ENCODE data around the gene ATP2B3.

ATP2B3 gene

GRCh38 chrX:153539171-153539978, 21.9 kb downstream of the ATP2B3 start:
- peak; percentile 5 for DNase-seq

GRCh38 chrX:153539979-153540358, 22.5 kb downstream of the ATP2B3 start:
- no peak for DNase-seq

GRCh38 chrX:153544727-153545126, 27.3 kb downstream of the ATP2B3 start:
- DNase-seq = no peak

- DNase-seq = no peak
Measured at GRCh38 chrX:153546386-153546785, 28.9 kb downstream of the ATP2B3 start.

- no peak for DNase-seq
Measured at GRCh38 chrX:153547195-153547594, 29.8 kb downstream of the ATP2B3 start.

GRCh38 chrX:153549231-153549630, 31.8 kb downstream of the ATP2B3 start:
- no peak for DNase-seq

- DNase-seq = no peak
Measured at GRCh38 chrX:153549807-153550206, 32.4 kb downstream of the ATP2B3 start.

- DNase-seq = no peak
Measured at GRCh38 chrX:153551135-153551534, 33.7 kb downstream of the ATP2B3 start.

GRCh38 chrX:153554519-153555167, 37.2 kb downstream of the ATP2B3 start:
- DNase-seq = no peak

- DNase-seq = no peak
Measured at GRCh38 chrX:153556767-153557166, 39.3 kb downstream of the ATP2B3 start.

- no peak for DNase-seq
Measured at GRCh38 chrX:153557618-153558355, 40.3 kb downstream of the ATP2B3 start.

- DNase-seq = no peak
Measured at GRCh38 chrX:153560000-153560399, 42.6 kb downstream of the ATP2B3 start.

GRCh38 chrX:153560466-153560865, 43.0 kb downstream of the ATP2B3 start:
- no peak for DNase-seq

GRCh38 chrX:153561337-153561736, 43.9 kb downstream of the ATP2B3 start:
- no peak for DNase-seq

GRCh38 chrX:153562546-153562945, 45.1 kb downstream of the ATP2B3 start:
- DNase-seq = no peak

GRCh38 chrX:153564047-153564606, 46.7 kb downstream of the ATP2B3 start:
- no peak for DNase-seq

GRCh38 chrX:153565996-153566580, 48.6 kb downstream of the ATP2B3 start:
- DNase-seq = no peak

- DNase-seq = no peak
Measured at GRCh38 chrX:153568451-153569011, 51.1 kb downstream of the ATP2B3 start.

GRCh38 chrX:153569475-153569874, 52.0 kb downstream of the ATP2B3 start:
- DNase-seq = no peak

- no peak for DNase-seq
Measured at GRCh38 chrX:153571534-153571908, 54.1 kb downstream of the ATP2B3 start.

GRCh38 chrX:153572601-153573000, 55.2 kb downstream of the ATP2B3 start:
- DNase-seq = no peak

- no peak for DNase-seq
Measured at GRCh38 chrX:153573984-153574383, 56.5 kb downstream of the ATP2B3 start.

All from GOT3 (cell line).